AG10803 (cell line): Measurements from ENCODE around the gene DGCR6L.
A peak's percentile ranks its signal among the peaks of the same experiment; 100 is the strongest.
"Not testable (repeated sequence)": the region's sequence is repeated elsewhere in the genome, so short reads cannot be mapped to it uniquely, and the experiment has no call there.

Experiments
- DNase-seq: peaks from one replicate; pipeline ENCODE4 v3.0.0; 2010; ENCODE audit warnings: low read depth
- H3K4me3 ChIP-seq: 2 replicates; pipeline ENCODE4 v1.5.1; 2011; ENCODE audit warnings: mild to moderate bottlenecking, low read length, control low read depth
- CTCF ChIP-seq: conservative IDR thresholded peaks from 2 replicates; pipeline ENCODE4 v1.5.1; 2011; ENCODE audit warnings: mild to moderate bottlenecking, low read length, control low read depth, inconsistent platforms

The DGCR6L gene

GRCh38 chr22:20319041-20319744 is 667 bp downstream of the DGCR6L start:
- TF ChIP-seq CTCF, result no peak
- peak overlapping the region; percentile 89 for H3K4me3 ChIP-seq
- no peak for DNase-seq

- H3K4me3 ChIP-seq, DNase-seq: not testable (repeated sequence)
Observed at GRCh38 chr22:20318043-20318688, 1.7 kb downstream of the DGCR6L start.

- peak; percentile 45 for TF ChIP-seq CTCF
- not testable (repeated sequence) for H3K4me3 ChIP-seq, DNase-seq
Observed at GRCh38 chr22:20317402-20318042, 2.3 kb downstream of the DGCR6L start.

- DNase-seq, result no peak
- TF ChIP-seq CTCF, result no peak
- no peak overlapping the region for H3K4me3 ChIP-seq
Observed at GRCh38 chr22:20316844-20317401, 2.9 kb downstream of the DGCR6L start.

- H3K4me3 ChIP-seq, result no peak overlapping the region
- no peak for TF ChIP-seq CTCF
- DNase-seq, result no peak
Observed at GRCh38 chr22:20316217-20316843, 3.5 kb downstream of the DGCR6L start.

GRCh38 chr22:20315337-20316216 is 4.3 kb downstream of the DGCR6L start:
- H3K4me3 ChIP-seq, result no peak overlapping the region
- TF ChIP-seq CTCF, result no peak

GRCh38 chr22:20314741-20315336 is 5.0 kb downstream of the DGCR6L start:
- H3K4me3 ChIP-seq, DNase-seq: not testable (repeated sequence)

More at GRCh38 chr22:20315337-20316216, 4.3 kb downstream of the DGCR6L start:
- no peak for DNase-seq

GRCh38 chr22:20314206-20314605 is 5.7 kb downstream of the DGCR6L start:
- H3K4me3 ChIP-seq, result not testable (repeated sequence)

GRCh38 chr22:20313306-20314077 is 6.4 kb downstream of the DGCR6L start:
- H3K4me3 ChIP-seq, DNase-seq: not testable (repeated sequence)

More at GRCh38 chr22:20314206-20314605, 5.7 kb downstream of the DGCR6L start:
- DNase-seq, result not testable (repeated sequence)
